HG03135 (cell line): Measurements from ENCODE around the gene OR51B2.

ENCODE experiments used
- ATAC-seq: cut with Tn5 transposase; IDR thresholded peaks from one replicate; pipeline ENCODE4 v1.9.1; 2021; ENCODE audit warnings: mild to moderate bottlenecking, moderate library complexity; ENCODE audit not compliant: unreplicated experiment

OR51B2 gene

DNA sequence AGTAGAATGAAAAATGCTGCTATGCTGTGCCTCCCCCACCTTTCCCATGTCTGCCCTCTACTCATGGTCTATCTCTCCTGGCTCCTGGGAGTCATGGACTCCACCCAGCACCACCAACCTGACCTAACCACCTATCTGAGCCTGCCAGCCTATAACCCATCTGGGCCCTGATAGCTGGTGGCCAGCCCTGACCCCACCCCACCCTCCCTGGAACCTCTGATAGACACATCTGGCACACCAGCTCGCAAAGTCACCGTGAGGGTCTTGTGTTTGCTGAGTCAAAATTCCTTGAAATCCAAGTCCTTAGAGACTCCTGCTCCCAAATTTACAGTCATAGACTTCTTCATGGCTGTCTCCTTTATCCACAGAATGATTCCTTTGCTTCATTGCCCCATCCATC is 39.5 kb downstream of the OR51B2 start:
- ATAC-seq = no peak

DNA sequence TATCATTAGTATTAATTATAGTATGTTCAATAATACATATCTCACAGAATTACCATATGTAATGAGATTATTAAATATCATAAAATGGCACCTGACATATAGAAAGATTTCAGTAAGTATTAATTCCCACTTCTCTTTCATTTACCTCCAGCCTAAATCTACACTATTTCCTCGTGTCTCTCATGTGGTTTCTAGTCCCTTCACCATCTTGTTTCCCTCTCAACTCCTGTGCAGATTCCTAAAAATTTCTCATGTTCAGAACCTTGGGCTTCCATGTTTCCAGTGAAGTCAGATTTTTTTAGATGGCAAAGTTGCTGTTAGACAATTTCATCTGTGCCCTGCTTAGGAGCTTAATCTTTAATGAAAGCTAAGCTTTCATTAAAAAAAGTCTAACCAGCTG is 40.2 kb downstream of the OR51B2 start:
- no peak for ATAC-seq

- ATAC-seq = no peak
These were observed 41.0 kb downstream of the OR51B2 start for GRCh38 chr11:5283086-5283485.

GRCh38 chr11:5282628-5283027 is 41.5 kb downstream of the OR51B2 start:
- no peak for ATAC-seq

DNA sequence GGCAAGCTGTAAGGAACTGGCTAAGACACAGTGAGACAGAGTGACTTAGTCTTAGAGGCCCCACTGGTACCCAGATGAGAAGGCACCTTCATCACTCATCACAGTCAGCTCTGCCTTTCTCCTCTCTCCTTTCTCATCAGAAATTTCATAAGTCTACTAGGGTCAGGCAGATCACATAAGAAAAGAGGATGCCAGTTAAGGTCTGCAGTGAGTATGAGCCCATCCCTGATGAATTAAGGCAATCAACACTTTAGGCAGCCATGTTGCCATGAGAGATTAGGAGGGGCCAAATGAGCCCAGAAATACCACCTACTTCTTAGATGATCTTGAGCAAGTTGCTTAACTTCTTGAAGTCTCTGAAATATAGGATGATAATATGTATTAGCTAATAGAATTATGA is 42.5 kb downstream of the OR51B2 start:
- ATAC-seq = no peak

DNA sequence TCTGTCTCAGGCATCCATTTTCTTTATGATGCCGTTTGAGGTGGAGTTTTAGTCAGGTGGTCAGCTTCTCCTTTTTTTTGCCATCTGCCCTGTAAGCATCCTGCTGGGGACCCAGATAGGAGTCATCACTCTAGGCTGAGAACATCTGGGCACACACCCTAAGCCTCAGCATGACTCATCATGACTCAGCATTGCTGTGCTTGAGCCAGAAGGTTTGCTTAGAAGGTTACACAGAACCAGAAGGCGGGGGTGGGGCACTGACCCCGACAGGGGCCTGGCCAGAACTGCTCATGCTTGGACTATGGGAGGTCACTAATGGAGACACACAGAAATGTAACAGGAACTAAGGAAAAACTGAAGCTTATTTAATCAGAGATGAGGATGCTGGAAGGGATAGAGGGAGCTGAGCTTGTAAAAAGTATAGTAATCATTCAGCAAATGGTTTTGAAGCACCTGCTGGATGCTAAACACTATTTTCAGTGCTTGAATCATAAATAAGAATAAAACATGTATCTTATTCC is 43.5 kb downstream of the OR51B2 start:
- ATAC-seq = peak; percentile 97

- no peak for ATAC-seq
These were observed 44.5 kb downstream of the OR51B2 start for GRCh38 chr11:5279471-5280090.

- ATAC-seq = no peak
These were observed 46.2 kb downstream of the OR51B2 start for GRCh38 chr11:5277807-5278382.

DNA sequence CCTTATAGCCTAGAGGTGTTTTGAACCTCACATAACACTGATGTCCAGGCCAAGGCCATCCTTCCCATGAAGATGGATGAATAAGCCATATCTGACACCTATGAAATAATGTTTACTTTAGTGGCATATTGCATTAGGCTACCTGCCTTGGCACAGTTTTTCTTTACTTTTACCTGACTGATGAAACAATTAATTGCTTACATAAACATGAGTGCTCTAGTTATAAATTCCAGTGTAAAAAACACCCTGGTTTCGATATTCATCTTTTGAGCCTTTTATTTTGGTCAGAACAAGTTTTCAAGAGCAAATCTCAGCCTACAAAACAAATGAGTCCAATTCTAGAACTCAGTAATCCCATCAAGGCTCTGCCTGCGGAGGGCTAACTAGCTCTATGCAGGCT is 47.4 kb downstream of the OR51B2 start:
- no peak for ATAC-seq

GRCh38 chr11:5275369-5276110 is 48.6 kb downstream of the OR51B2 start:
- no peak for ATAC-seq

- no peak for ATAC-seq
These were observed 49.7 kb downstream of the OR51B2 start for GRCh38 chr11:5274395-5274794.
